Measurements from ENCODE around the gene TM9SF1. TPM values are rescaled to one million over a fixed set of nuclear protein-coding genes. Genes with fewer than 3 reads are reported as not detected.
A peak's percentile ranks its signal among the peaks of the same experiment; 100 is the strongest.

Gene TM9SF1
- total RNA-seq, 1 donor from 2014 or later, result 24.5 TPM

- H3K27me3 Mint-ChIP-seq, result no peaks in the 10 kb centered on the region
- peak within 1 kb of the TSS; percentile 91 for H3K4me3 Mint-ChIP-seq
- peaks cover 68% of the 10 kb centered on the region for H3K36me3 Mint-ChIP-seq (ENCODE audit: low read depth)
- CTCF ChIA-PET, result interaction anchor here (0.7 to 2.6 kb wide), 5 partner anchors 25 to 145 kb away, joined by 3 to 11 read pairs (median 5); partner anchors contain the start of genes CHMP4A, CIDEB and IRF9
- H3K27ac Mint-ChIP-seq, result peak within 1 kb of the TSS; percentile 87
- H3K4me1 Mint-ChIP-seq, result peaks cover 32% of the 10 kb centered on the region
- peak; percentile 92 for ATAC-seq (ENCODE audit: low read depth)
- intact Hi-C loops (cut with micrococcal nuclease), result loop anchor here (1.0 to 2.0 kb wide), 10 partner anchors 8 to 120 kb away; partner anchors contain the start of genes CHMP4A, DCAF11, EMC9 and GMPR2
- peak; percentile 81 for DNase-seq
- no peak for TF ChIP-seq CTCF (IDR thresholded peaks at IDR 0.05)
- no peaks in the 10 kb centered on the region for H3K9me3 Mint-ChIP-seq
- POLR2A ChIA-PET, result interaction anchor here (0.6 to 3.7 kb wide), 20 partner anchors 8 to 242 kb away, joined by 3 to 44 read pairs (median 5); partner anchors contain the start of genes CHMP4A, DCAF11, EMC9 and IRF9
These were observed 6.8 kb downstream of the TM9SF1 start, which contains the start of gene IPO4 for GRCh38 chr14:24188251-24189058. IPO4 (minus strand) TSS chr14:24188816; CDS start chr14:24188787, 29 bp downstream.

- Mint-ChIP-seq H3K36me3 (ENCODE audit: low read depth) (peaks cover 71% of the 10 kb centered on the region), H3K4me1 (peaks cover 27% of the 10 kb centered on the region), H3K9me3 (no peaks in the 10 kb centered on the region), H3K4me3 (peak overlapping the region; percentile 91), H3K27ac (peak overlapping the region; percentile 61), H3K27me3 (no peaks in the 10 kb centered on the region)
- intact Hi-C loops (cut with micrococcal nuclease), result no loop called here
- no peak for ATAC-seq (ENCODE audit: low read depth)
- ChIA-PET POLR2A (interaction anchor here (1.0 to 3.7 kb wide), 7 partner anchors 15 to 243 kb away, joined by 4 to 44 read pairs (median 11); partner anchors contain the start of genes CHMP4A, DHRS1, EMC9 and IRF9), CTCF (interaction anchor here (2.5 to 2.6 kb wide), 2 partner anchors 27 to 109 kb away, joined by 9 to 11 read pairs; partner anchors contain the start of gene IRF9)
- no peak for DNase-seq
- no peak for TF ChIP-seq CTCF (IDR thresholded peaks at IDR 0.05)
These were observed 7.7 kb downstream of the TM9SF1 start for GRCh38 chr14:24187539-24187915.

GRCh38 chr14:24186831-24187538 is 8.3 kb downstream of the TM9SF1 start:
- peaks cover 23% of the 10 kb centered on the region for H3K4me1 Mint-ChIP-seq
- POLR2A ChIA-PET, result interaction anchor here (0.6 to 3.7 kb wide), 7 partner anchors 15 to 243 kb away, joined by 3 to 44 read pairs (median 4); partner anchors contain the start of genes CHMP4A, DHRS1, IRF9 and KHNYN
- no peaks in the 10 kb centered on the region for H3K9me3 Mint-ChIP-seq
- CTCF ChIA-PET, result interaction anchor here (2.6 kb wide), 1 partner anchor 110 kb away, joined by 9 read pairs; no protein-coding TSS in a partner anchor
- no peaks in the 10 kb centered on the region for H3K27me3 Mint-ChIP-seq
- H3K27ac Mint-ChIP-seq, result no peak overlapping the region
- intact Hi-C loops (cut with micrococcal nuclease), result no loop called here
- no peak for TF ChIP-seq CTCF (IDR thresholded peaks at IDR 0.05)
- no peak for DNase-seq
- H3K4me3 Mint-ChIP-seq, result peak overlapping the region; percentile 45
- H3K36me3 Mint-ChIP-seq (ENCODE audit: low read depth), result peaks cover 71% of the 10 kb centered on the region
- no peak for ATAC-seq (ENCODE audit: low read depth)

GRCh38 chr14:24185741-24186140 is 9.5 kb downstream of the TM9SF1 start:
- Mint-ChIP-seq H3K27me3 (no peaks in the 10 kb centered on the region), H3K4me3 (no peak overlapping the region), H3K27ac (no peak overlapping the region), H3K4me1 (peaks cover 23% of the 10 kb centered on the region), H3K9me3 (no peaks in the 10 kb centered on the region), H3K36me3 (ENCODE audit: low read depth) (peaks cover 71% of the 10 kb centered on the region)
- CTCF ChIA-PET, result no interaction called here
- TF ChIP-seq CTCF (IDR thresholded peaks at IDR 0.05), result no peak
- ATAC-seq (ENCODE audit: low read depth) (no peak), DNase-seq (no peak)
- POLR2A ChIA-PET, result interaction anchor here (0.6 to 3.7 kb wide), 4 partner anchors 15 to 50 kb away, joined by 3 to 44 read pairs (median 4); partner anchors contain the start of genes CHMP4A, IRF9, MDP1 and PSME1
- intact Hi-C loops (cut with micrococcal nuclease), result no loop called here

Data from activated B cell treated with CpG ODN at 0.5 μM for 24 hours (primary cell).